VCaP (cell line): ENCODE data around the gene CASP7.

Source experiments
- H3K27ac ChIP-seq: fragments of 450-650 bp; 2 replicates; pipeline ENCODE4 v1.5.1; 2017
- CTCF ChIP-seq: fragments of 450-650 bp; conservative IDR thresholded peaks from 2 replicates; pipeline ENCODE4 v1.5.1; 2017; ENCODE audit warnings: mild to moderate bottlenecking, moderate library complexity

The CASP7 gene

GRCh38 chr10:113656896-113657295 is 22.8 kb upstream of the CASP7 start:
- H3K27ac ChIP-seq: no peak overlapping the region
- TF ChIP-seq CTCF: no peak

- TF ChIP-seq CTCF: no peak
- no peak overlapping the region for H3K27ac ChIP-seq
Measured at GRCh38 chr10:113657544-113657943, 22.2 kb upstream of the CASP7 start.

GRCh38 chr10:113661332-113661731 is 18.4 kb upstream of the CASP7 start:
- TF ChIP-seq CTCF: no peak
- H3K27ac ChIP-seq: no peak overlapping the region

- TF ChIP-seq CTCF: no peak
- H3K27ac ChIP-seq: no peak overlapping the region
Measured at GRCh38 chr10:113663142-113663541, 16.6 kb upstream of the CASP7 start.

- TF ChIP-seq CTCF: no peak
- no peak within 1 kb of the TSS for H3K27ac ChIP-seq
Measured at GRCh38 chr10:113663908-113664307, 15.8 kb upstream of the CASP7 start, which contains the start of gene NRAP. TSS of gene NRAP (minus strand) at chr10:113664041. CDS start at chr10:113663882, 159 bp downstream.

- TF ChIP-seq CTCF: no peak
- no peak overlapping the region for H3K27ac ChIP-seq
Measured at GRCh38 chr10:113665352-113665751, 14.4 kb upstream of the CASP7 start.

GRCh38 chr10:113665806-113666354 is 13.8 kb upstream of the CASP7 start:
- no peak overlapping the region for H3K27ac ChIP-seq
- no peak for TF ChIP-seq CTCF
